Measurements from ENCODE around the gene NPLOC4. TPM values are rescaled to one million over a fixed set of nuclear protein-coding genes. Genes with fewer than 3 reads are reported as not detected.

The NPLOC4 gene
- total and polyA plus RNA-seq, 2 donors (not counting 1 experiment from before 2014, with no cell fraction given): 70.2 to 101 TPM

DNA sequence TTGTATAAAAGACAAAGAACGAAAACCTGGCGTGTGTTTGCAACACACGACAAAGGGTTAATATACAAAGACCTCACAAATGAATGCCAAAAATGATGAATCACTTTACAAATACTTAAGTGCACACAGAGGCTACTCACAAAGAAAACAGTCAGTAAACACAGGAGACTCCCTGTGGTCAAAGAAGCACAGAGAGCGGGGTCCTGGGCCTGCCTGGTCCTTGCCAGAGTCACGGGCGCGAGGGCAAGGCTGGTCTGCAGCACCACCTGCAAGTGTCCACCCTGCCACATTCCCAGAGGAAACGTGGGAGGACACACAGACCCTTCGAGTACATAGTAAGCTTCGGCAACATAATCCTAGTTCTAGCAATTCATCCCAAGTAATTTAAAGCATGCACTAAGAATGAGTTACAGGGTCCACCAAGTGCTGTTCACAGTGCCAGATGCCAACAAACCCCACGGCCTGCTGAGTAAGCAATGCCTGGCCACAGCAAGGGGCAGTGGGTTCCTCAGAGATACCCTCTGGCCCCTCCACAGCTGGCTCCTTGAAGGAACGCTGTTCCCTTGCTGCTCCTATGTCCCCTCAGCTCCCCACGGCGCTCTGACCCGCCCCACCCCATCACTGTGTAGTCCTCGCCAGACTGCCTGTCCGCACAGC, 60.2 kb downstream of the NPLOC4 start:
- H3K9me3 Mint-ChIP-seq (ENCODE audit: insufficient read depth): no peaks in the 10 kb centered on the region
- Histone ChIP-seq H3K79me2 (ENCODE audit: control insufficient read depth, insufficient read depth, low read length) (peaks cover 55% of the 10 kb centered on the region), H4K20me1 (ENCODE audit: control insufficient read depth, insufficient read depth, low read length, poor library complexity, severe bottlenecking) (peaks cover 18% of the 10 kb centered on the region), H3K27ac (ENCODE audit: low read length in 2 of 2) (no peak overlapping the region), H3K4me3 (ENCODE audit: control extremely low read depth in 1 of 5, extremely low read depth in 1 of 5, insufficient read depth in 1 of 5, low read depth in 2 of 5, low read length in 4 of 5) (no peak overlapping the region), H3K4me2 (replicated peaks; ENCODE audit: low read depth, low read length, poor library complexity, severe bottlenecking) (no peak overlapping the region), H3K4me1 (ENCODE audit: control insufficient read depth in 2 of 2, insufficient read depth in 2 of 2, low read length in 2 of 2) (peaks cover 0 to 7% of the 10 kb centered on the region in 2 donors), H3K9me3 (ENCODE audit: control extremely low read depth in 1 of 3, control insufficient read depth in 2 of 3, insufficient read depth in 1 of 3, low read length in 2 of 3) (no peaks in the 10 kb centered on the region), H3K36me3 (replicated peaks in 1 of 2; ENCODE audit: control extremely low read depth in 1 of 2, control insufficient read depth in 1 of 2, extremely low read depth in 1 of 2, insufficient read depth in 2 of 2, low read length in 1 of 2) (peaks cover 0 to 43% of the 10 kb centered on the region in 2 experiments), H3K27me3 (replicated peaks in 1 of 4; ENCODE audit: control extremely low read depth in 1 of 4, control insufficient read depth in 3 of 4, insufficient read depth in 4 of 4, low read length in 3 of 4) (no peaks in the 10 kb centered on the region), H2AFZ (ENCODE audit: insufficient read depth, low read depth, low read length, poor library complexity, severe bottlenecking) (no peak overlapping the region), H3K9ac (ENCODE audit: low read length) (no peak overlapping the region)
- no peak overlapping the region for H3K4me3 Mint-ChIP-seq
- TF ChIP-seq CTCF (IDR thresholded peaks at IDR 0.05) (no peak), EZH2 (IDR thresholded peaks at IDR 0.05; ENCODE audit: borderline replicate concordance, insufficient read depth, low read depth, low read length, poor library complexity, severe bottlenecking) (no peak)
- DNase-seq (no peak), ATAC-seq (ENCODE audit: low read depth) (no peak)
- H3K4me1 Mint-ChIP-seq: peaks cover 13% of the 10 kb centered on the region
- WGBS (ENCODE audit: insufficient coverage): 98% methylated on average over 16 of the region's 17 CpGs
- ChIA-PET POLR2A (no interaction called here), CTCF (interaction anchor here (0.7 kb wide), 1 partner anchor 24 kb away, joined by 3 read pairs; no protein-coding TSS in a partner anchor)
- H3K27me3 Mint-ChIP-seq: no peaks in the 10 kb centered on the region
- H3K27ac Mint-ChIP-seq: no peak overlapping the region
- intact Hi-C loops (cut with micrococcal nuclease): no loop called here

GRCh38 chr17:81575836-81576235, 61.1 kb downstream of the NPLOC4 start:
- no peaks in the 10 kb centered on the region for H3K9me3 Mint-ChIP-seq (ENCODE audit: insufficient read depth)
- ATAC-seq (ENCODE audit: low read depth): no peak
- peaks cover 48% of the 10 kb centered on the region for H3K79me2 ChIP-seq (ENCODE audit: control insufficient read depth, insufficient read depth, low read length)
- H3K9ac ChIP-seq (ENCODE audit: low read length): no peak overlapping the region
- H2AFZ ChIP-seq (ENCODE audit: insufficient read depth, low read depth, low read length, poor library complexity, severe bottlenecking): no peak overlapping the region
- no peaks in the 10 kb centered on the region for H3K27me3 ChIP-seq (replicated peaks in 1 of 4; ENCODE audit: control extremely low read depth in 1 of 4, control insufficient read depth in 3 of 4, insufficient read depth in 4 of 4, low read length in 3 of 4)
- TF ChIP-seq EZH2 (IDR thresholded peaks at IDR 0.05; ENCODE audit: borderline replicate concordance, insufficient read depth, low read depth, low read length, poor library complexity, severe bottlenecking) (no peak), CTCF (IDR thresholded peaks at IDR 0.05) (no peak)
- DNase-seq: no peak
- peaks cover 0 to 49% of the 10 kb centered on the region in 2 experiments for H3K36me3 ChIP-seq (replicated peaks in 1 of 2; ENCODE audit: control extremely low read depth in 1 of 2, control insufficient read depth in 1 of 2, extremely low read depth in 1 of 2, insufficient read depth in 2 of 2, low read length in 1 of 2)
- POLR2A ChIA-PET: no interaction called here
- H3K9me3 ChIP-seq (ENCODE audit: control extremely low read depth in 1 of 3, control insufficient read depth in 2 of 3, insufficient read depth in 1 of 3, low read length in 2 of 3): no peaks in the 10 kb centered on the region
- intact Hi-C loops (cut with micrococcal nuclease): no loop called here
- CTCF ChIA-PET: no interaction called here
- H3K4me2 ChIP-seq (replicated peaks; ENCODE audit: low read depth, low read length, poor library complexity, severe bottlenecking): no peak overlapping the region
- H3K4me1 ChIP-seq (ENCODE audit: control insufficient read depth in 2 of 2, insufficient read depth in 2 of 2, low read length in 2 of 2): peaks cover 0 to 7% of the 10 kb centered on the region in 2 donors
- no peak overlapping the region for H3K4me3 Mint-ChIP-seq
- peaks cover 12% of the 10 kb centered on the region for H4K20me1 ChIP-seq (ENCODE audit: control insufficient read depth, insufficient read depth, low read length, poor library complexity, severe bottlenecking)
- 100% methylated on average over 1 of the region's 3 CpGs for WGBS (ENCODE audit: insufficient coverage)
- no peak overlapping the region for H3K27ac Mint-ChIP-seq
- H3K4me1 Mint-ChIP-seq: peaks cover 13% of the 10 kb centered on the region
- H3K27me3 Mint-ChIP-seq: no peaks in the 10 kb centered on the region
- H3K27ac ChIP-seq (ENCODE audit: low read length in 2 of 2): no peak overlapping the region
- no peak overlapping the region for H3K4me3 ChIP-seq (ENCODE audit: control extremely low read depth in 1 of 5, extremely low read depth in 1 of 5, insufficient read depth in 1 of 5, low read depth in 2 of 5, low read length in 4 of 5)
